ENCODE results near the gene CYP4F12.
A peak's percentile ranks its signal among the peaks of the same experiment; 100 is the strongest.
"Not testable (repeated sequence)": the region's sequence is repeated elsewhere in the genome, so short reads cannot be mapped to it uniquely, and the experiment has no call there.

The CYP4F12 gene

GRCh38 chr19:15650123-15650522 lies 22.8 kb upstream of the CYP4F12 start:
- DNase-seq = not testable (repeated sequence)

DNA sequence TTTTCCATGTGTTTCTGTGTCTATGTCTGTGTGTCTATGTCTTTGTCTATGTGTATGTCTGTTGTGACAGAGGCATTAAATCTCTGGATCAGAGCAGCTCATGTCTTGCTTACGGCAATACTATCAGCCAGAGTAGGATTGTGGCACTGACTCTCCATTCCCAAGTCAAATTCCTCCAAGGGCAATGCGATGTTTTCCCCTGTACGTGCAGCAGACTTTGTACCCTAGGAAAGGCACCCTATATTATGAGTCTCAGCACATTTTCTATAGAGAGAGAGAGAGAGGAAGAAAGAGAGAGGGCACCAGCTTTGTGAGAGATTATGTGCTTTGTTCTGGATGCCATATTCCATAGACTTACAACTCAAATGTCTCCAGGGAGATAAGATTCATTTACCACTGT lies 21.1 kb upstream of the CYP4F12 start:
- DNase-seq = no peak

DNA sequence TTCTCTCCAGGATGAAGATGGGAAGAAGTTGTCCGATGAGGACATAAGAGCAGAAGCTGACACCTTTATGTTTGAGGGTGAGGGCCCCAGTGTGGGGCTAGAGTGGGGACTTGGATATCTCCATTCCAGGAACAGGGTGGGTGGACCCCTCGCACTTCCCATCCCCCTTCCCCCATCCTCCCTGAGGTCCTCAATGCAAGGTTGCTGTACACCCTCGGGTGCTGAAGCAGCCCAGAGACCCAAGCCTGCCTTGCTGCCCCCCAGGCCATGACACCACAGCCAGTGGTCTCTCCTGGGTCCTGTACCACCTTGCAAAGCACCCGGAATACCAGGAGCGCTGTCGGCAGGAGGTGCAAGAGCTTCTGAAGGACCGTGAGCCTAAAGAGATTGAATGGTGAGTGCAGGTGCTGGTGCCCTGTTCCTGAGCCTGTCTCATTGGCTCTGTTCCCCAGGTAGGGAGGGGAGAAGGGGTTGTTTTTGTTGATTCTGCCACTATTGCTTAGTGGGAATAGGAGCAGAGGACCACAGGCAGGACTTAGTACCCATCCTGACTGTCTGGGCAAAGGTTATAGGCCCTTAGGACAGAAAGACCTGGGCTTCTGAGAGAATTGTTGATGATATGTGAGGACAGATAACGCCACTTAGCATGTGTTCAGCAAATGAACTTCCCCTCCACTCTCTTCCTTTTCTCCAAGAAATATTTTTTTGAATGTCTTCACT lies 20.2 kb upstream of the CYP4F12 start:
- DNase-seq = no peak

DNA sequence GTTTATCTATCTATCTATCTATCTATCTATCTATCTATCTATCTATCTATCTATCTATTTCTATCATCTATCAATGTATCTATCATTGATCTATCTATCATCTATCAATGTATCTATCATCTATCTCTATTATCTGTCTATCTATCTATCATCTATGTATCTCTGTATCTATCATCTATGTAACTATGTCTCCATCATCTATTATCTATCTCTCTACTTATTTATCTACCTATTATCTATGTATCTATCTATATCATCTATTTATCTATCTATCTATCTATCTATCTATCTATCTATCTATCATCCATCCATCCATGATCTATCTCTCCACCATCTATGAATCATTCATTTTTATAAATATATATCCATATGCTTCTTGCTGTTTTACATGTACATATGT lies 16.4 kb upstream of the CYP4F12 start:
- DNase-seq = no peak

DNA sequence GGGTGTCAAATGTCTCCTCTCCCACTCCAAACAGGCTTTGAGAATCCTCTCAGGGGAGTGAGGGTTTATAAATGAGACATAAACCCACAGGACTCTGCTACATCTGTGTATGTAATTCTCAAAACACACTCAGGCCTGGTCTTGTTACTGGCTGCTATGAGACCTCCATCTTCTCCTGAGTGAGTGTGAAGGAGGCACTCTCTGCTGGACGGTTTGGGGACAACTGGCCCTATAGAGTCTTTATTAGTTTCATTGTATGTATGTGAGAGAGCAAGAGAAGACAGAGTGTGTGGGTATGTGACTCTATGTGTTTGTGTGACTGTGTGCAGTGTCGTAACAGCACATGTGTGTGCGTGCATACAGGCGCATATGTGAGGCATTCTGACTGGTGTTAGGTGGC lies 9.6 kb upstream of the CYP4F12 start:
- no peak for DNase-seq

DNA sequence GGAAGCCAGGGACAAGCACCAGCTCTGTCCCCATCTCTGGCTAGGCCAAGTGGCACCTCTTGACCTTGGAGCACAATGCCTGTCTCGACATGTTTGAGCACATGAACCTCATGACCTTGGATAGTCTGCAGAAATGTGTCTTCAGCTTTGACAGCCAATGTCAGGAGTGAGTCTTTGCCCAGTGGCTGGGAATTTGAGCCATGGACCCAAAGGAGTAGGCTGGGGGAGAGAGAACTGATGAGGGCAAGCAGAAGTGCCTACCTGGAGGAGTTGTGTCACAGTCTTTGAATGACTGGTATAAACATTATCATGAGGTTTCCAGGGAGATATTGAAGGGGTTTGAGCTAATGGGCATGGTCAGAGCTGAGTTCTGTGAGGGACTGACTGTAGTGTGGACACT lies 6.7 kb upstream of the CYP4F12 start:
- no peak for DNase-seq

GRCh38 chr19:15666883-15667282 lies 6.0 kb upstream of the CYP4F12 start:
- DNase-seq = no peak

DNA sequence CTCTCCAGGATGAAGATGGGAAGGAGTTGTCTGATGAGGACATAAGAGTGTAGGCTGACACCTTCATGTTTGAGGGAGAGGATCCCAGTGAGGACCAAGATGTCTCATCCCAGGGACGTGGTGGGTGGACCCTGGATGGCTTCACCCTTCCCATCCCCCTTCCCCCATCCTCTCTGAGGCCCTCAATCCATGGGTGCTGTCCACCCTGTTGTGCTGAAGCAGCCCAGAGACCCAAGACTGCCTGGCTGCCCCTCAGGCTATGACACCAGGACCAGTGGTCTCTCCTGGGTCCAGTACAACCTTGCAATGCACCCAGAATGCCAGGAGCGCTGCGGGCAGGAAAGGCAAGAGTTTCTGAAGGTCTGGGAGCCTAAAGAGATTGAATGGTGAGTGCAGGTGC lies 3.4 kb upstream of the CYP4F12 start:
- DNase-seq = no peak

GRCh38 chr19:15669891-15670290 lies 3.0 kb upstream of the CYP4F12 start:
- DNase-seq = no peak

GRCh38 chr19:15671237-15671821 lies 1.6 kb upstream of the CYP4F12 start:
- no peak for DNase-seq

- no peak for DNase-seq
Measured at GRCh38 chr19:15671891-15672579, 852 bp upstream of the CYP4F12 start.

GRCh38 chr19:15673176-15673654 lies 328 bp downstream of the CYP4F12 start:
- DNase-seq = no peak

- no peak for DNase-seq
Measured at GRCh38 chr19:15675560-15675959, 2.7 kb downstream of the CYP4F12 start.

DNA sequence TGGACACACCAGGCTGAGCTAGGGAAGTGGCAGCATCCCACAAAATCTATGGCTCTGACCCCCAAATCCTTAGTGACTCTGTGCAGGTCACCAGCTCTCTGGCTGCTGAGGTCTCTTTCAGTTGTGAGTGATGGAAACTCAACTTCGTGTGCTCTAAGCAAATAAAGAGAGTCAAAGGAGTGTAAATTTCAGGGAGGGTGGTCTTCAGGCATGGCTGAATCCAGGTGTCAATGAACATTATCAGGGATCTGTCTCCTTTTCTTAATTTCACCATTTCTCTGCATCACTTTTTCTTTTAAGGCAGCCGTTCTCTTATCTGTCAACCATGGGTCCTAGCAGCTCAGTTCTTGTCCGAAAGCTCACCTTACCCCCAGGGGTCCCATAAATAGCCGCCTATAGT lies 6.2 kb downstream of the CYP4F12 start:
- no peak for DNase-seq

- DNase-seq = not testable (repeated sequence)
Measured at GRCh38 chr19:15679865-15680264, 7.0 kb downstream of the CYP4F12 start.

DNA sequence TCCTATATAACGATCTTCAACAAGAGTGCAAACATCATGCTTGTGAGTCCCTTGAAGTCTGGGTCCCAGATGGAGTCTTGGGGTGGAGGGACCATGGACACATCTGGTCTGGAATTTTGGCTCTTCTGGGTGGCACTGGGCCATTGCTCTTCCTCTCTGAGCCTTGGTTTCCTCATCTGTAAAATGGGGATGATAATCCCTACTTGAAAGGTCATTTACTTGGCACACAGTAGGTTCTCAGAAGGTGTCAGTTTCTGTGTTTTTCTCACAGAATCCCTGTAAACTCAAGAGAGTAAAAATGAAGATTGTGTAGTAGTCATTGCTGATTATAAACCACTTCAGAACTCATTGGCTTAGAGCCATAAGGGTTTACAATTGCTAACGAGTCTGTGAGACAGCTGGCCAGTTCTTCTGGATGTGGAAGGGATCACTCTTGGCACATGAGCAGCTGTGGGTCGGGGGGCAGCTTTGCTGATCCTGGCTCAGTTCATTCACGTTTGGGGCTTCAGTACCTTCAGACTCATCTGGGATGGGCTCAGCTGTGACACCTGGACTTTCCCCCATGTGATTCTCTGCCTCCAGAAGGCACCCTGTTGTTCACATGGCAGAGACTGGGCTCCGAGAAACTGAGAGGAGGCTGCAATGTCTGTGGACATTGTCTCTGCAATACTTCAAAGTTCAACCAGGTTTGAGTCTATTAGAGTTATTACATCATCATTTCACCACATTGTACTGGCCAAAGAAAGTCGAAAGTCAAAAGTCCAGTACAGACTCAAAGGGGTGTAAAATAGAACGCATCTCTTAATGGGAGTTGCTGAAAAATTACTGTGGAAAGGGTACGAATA lies 7.8 kb downstream of the CYP4F12 start:
- DNase-seq = no peak

GRCh38 chr19:15683411-15683810 lies 10.5 kb downstream of the CYP4F12 start:
- DNase-seq = no peak

GRCh38 chr19:15684828-15685227 lies 11.9 kb downstream of the CYP4F12 start:
- DNase-seq = no peak

- DNase-seq = no peak
Measured at GRCh38 chr19:15696654-15697194, 23.8 kb downstream of the CYP4F12 start.

DNA sequence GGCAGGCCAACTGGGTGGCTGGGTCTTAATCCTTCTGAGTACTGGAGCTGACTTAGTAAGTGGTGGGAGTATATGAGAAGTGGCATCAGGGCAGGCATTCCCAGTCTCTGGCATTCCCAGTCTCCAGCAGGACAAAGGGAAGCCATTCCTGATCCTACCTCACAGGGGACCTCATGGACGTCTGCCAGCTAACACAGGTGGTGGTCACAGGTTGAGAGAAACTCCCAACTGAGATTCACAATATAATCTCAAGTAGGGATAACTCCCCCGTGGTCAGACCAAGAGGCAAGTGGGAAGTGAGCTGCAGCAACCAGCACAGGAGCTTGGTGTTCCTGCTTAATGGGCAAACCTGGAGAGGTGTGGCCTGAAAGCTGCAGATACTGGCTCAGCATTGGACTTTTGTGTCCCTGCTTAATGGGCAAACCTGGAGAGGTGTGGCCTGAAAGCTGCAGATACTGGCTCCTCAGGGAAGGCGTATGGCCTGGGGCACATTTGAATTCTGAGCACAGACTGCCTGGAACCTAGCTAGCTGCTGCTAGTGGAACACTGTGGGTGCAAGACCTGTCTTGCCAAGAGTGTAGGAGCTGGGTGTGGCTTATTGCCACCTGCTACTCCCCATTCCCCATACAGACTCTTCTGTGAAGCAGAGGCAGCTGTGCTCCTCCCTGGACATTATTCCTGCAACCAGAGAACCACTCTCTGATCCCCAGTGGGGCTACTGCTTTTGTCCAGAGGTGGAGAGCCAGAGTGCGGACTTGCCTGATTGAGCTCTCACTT lies 29.1 kb downstream of the CYP4F12 start:
- no peak for DNase-seq

GRCh38 chr19:15702534-15702930 lies 29.6 kb downstream of the CYP4F12 start:
- peak; percentile 21 for DNase-seq

- DNase-seq = no peak
Measured at GRCh38 chr19:15714638-15715037, 41.8 kb downstream of the CYP4F12 start.

Data from CD4-positive, alpha-beta T cell treated with Interleukin-6 for 4 hours (primary cell).